GM18868 (cell line): ENCODE results near the gene SH3YL1.

Experiments
- ATAC-seq: cut with Tn5 transposase; IDR thresholded peaks from one replicate; pipeline ENCODE4 v1.9.1; 2021; ENCODE audit warnings: mild to moderate bottlenecking, moderate library complexity; ENCODE audit not compliant: unreplicated experiment

The SH3YL1 gene

GRCh38 chr2:263774-264492 is at the start of gene SH3YL1:
Gene SH3YL1 (minus strand): TSS chr2:264032. CDS start chr2:263984, 48 bp downstream.
- ATAC-seq = peak; percentile 31

GRCh38 chr2:310994-311393 is 47.2 kb upstream of the SH3YL1 start:
- ATAC-seq = no peak

GRCh38 chr2:309954-310510 is 46.2 kb upstream of the SH3YL1 start:
- ATAC-seq = no peak

GRCh38 chr2:309148-309953 is 45.5 kb upstream of the SH3YL1 start:
- ATAC-seq = no peak

GRCh38 chr2:305366-305765 is 41.5 kb upstream of the SH3YL1 start:
- ATAC-seq = no peak

- ATAC-seq = no peak
Observed at GRCh38 chr2:296354-296753, 32.5 kb upstream of the SH3YL1 start.

GRCh38 chr2:295090-295489 is 31.3 kb upstream of the SH3YL1 start:
- no peak for ATAC-seq

GRCh38 chr2:290090-290722 is 26.4 kb upstream of the SH3YL1 start:
- no peak for ATAC-seq

- ATAC-seq = no peak
Observed at GRCh38 chr2:289362-290089, 25.7 kb upstream of the SH3YL1 start.

GRCh38 chr2:288758-289361 is 25.0 kb upstream of the SH3YL1 start:
- no peak for ATAC-seq

GRCh38 chr2:287911-288757 is 24.3 kb upstream of the SH3YL1 start, which contains the start of gene ALKAL2:
Gene ALKAL2 (minus strand): TSS chr2:288091. CDS start chr2:287835, 256 bp downstream.
- no peak for ATAC-seq

- ATAC-seq = peak; percentile 56
Observed at GRCh38 chr2:287471-287885, 23.6 kb upstream of the SH3YL1 start.

- ATAC-seq = no peak
Observed at GRCh38 chr2:286774-287392, 23.1 kb upstream of the SH3YL1 start.

- ATAC-seq = no peak
Observed at GRCh38 chr2:286035-286434, 22.2 kb upstream of the SH3YL1 start.

- ATAC-seq = no peak
Observed at GRCh38 chr2:285531-285930, 21.7 kb upstream of the SH3YL1 start.

GRCh38 chr2:284896-285492 is 21.2 kb upstream of the SH3YL1 start:
- ATAC-seq = no peak

GRCh38 chr2:283996-284794 is 20.4 kb upstream of the SH3YL1 start:
- ATAC-seq = no peak
